Measurements from ENCODE around the gene DDX1.
"Not testable (repeated sequence)": the region's sequence is repeated elsewhere in the genome, so short reads cannot be mapped to it uniquely, and the experiment has no call there.

DDX1 gene

GRCh38 chr2:15591692-15592463 is at the start of gene DDX1:
DDX1 (plus strand) TSS chr2:15591868; CDS start chr2:15591934, 66 bp downstream.
- peak; percentile 61 for DNase-seq (ENCODE audit: low read depth, low spot score)

- DNase-seq (ENCODE audit: low read depth, low spot score), result not testable (repeated sequence)
Measured at GRCh38 chr2:15542269-15542668, 49.4 kb upstream of the DDX1 start.

- DNase-seq (ENCODE audit: low read depth, low spot score), result no peak
Measured at GRCh38 chr2:15543053-15543452, 48.6 kb upstream of the DDX1 start.

GRCh38 chr2:15543541-15543940 is 48.1 kb upstream of the DDX1 start:
- no peak for DNase-seq (ENCODE audit: low read depth, low spot score)

- no peak for DNase-seq (ENCODE audit: low read depth, low spot score)
Measured at GRCh38 chr2:15544227-15544626, 47.4 kb upstream of the DDX1 start.

- no peak for DNase-seq (ENCODE audit: low read depth, low spot score)
Measured at GRCh38 chr2:15546297-15547098, 45.2 kb upstream of the DDX1 start.

GRCh38 chr2:15547115-15547876 is 44.4 kb upstream of the DDX1 start:
- no peak for DNase-seq (ENCODE audit: low read depth, low spot score)

- no peak for DNase-seq (ENCODE audit: low read depth, low spot score)
Measured at GRCh38 chr2:15548974-15549373, 42.7 kb upstream of the DDX1 start.

GRCh38 chr2:15553519-15553918 is 38.1 kb upstream of the DDX1 start:
- no peak for DNase-seq (ENCODE audit: low read depth, low spot score)

GRCh38 chr2:15553951-15554350 is 37.7 kb upstream of the DDX1 start:
- DNase-seq (ENCODE audit: low read depth, low spot score), result no peak

GRCh38 chr2:15554525-15555218 is 37.0 kb upstream of the DDX1 start:
- no peak for DNase-seq (ENCODE audit: low read depth, low spot score)

GRCh38 chr2:15555760-15556193 is 35.9 kb upstream of the DDX1 start:
- DNase-seq (ENCODE audit: low read depth, low spot score), result no peak

- DNase-seq (ENCODE audit: low read depth, low spot score), result no peak
Measured at GRCh38 chr2:15556311-15556930, 35.2 kb upstream of the DDX1 start.

- DNase-seq (ENCODE audit: low read depth, low spot score), result no peak
Measured at GRCh38 chr2:15557887-15558311, 33.8 kb upstream of the DDX1 start.

GRCh38 chr2:15559379-15560139 is 32.1 kb upstream of the DDX1 start:
- DNase-seq (ENCODE audit: low read depth, low spot score), result no peak

- DNase-seq (ENCODE audit: low read depth, low spot score), result no peak
Measured at GRCh38 chr2:15560140-15560987, 31.3 kb upstream of the DDX1 start.

GRCh38 chr2:15560988-15561573 is 30.6 kb upstream of the DDX1 start, which contains the start of gene NBAS:
NBAS (minus strand) TSS chr2:15561334; CDS start chr2:15561304, 30 bp downstream.
- DNase-seq (ENCODE audit: low read depth, low spot score), result peak; percentile 65

GRCh38 chr2:15561574-15562344 is 29.9 kb upstream of the DDX1 start:
- no peak for DNase-seq (ENCODE audit: low read depth, low spot score)
